ENCODE results near the gene KIAA0825.

KIAA0825 gene

GRCh38 chr5:94239266-94239665, 379.1 kb downstream of the KIAA0825 start:
- H3K36me3 Mint-ChIP-seq (ENCODE audit: low read depth) = peaks cover 5% of the 10 kb centered on the region
- peaks cover 20% of the 10 kb centered on the region for H3K9me3 Mint-ChIP-seq

DNA sequence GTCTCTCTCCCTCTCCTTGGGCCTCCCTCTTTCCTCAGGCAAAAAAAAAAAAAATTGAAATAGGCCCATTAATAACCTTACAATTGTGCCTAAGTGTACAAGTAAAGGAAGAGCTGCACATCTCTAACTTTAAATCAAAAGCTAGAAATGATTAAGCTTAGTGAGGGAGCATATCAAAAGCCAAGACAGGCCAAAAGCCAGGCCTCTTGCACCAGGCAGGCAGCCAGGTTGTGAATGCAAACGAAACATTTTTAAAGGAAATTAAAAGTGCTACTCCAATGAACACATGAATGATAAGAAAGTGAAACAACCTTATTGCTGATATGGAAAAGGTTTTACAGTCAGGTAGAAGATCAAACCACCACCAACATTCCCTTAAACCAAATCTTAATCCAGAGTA, 383.4 kb downstream of the KIAA0825 start:
- Mint-ChIP-seq H3K27me3 (ENCODE audit: low read depth, poor library complexity) (peaks cover 2% of the 10 kb centered on the region), H3K4me3 (no peak overlapping the region), H3K27ac (no peak overlapping the region), H3K9me3 (peaks cover 24% of the 10 kb centered on the region), H3K36me3 (ENCODE audit: low read depth) (peaks cover 5% of the 10 kb centered on the region), H3K4me1 (no peaks in the 10 kb centered on the region)
- DNase-seq = no peak
- TF ChIP-seq CTCF (IDR thresholded peaks at IDR 0.05) = no peak

More at GRCh38 chr5:94239266-94239665, 379.1 kb downstream of the KIAA0825 start:
- H3K4me1 Mint-ChIP-seq = no peaks in the 10 kb centered on the region
- H3K27me3 Mint-ChIP-seq (ENCODE audit: low read depth, poor library complexity) = peaks cover 7% of the 10 kb centered on the region
- TF ChIP-seq CTCF (IDR thresholded peaks at IDR 0.05) = no peak
- H3K27ac Mint-ChIP-seq = no peak overlapping the region
- DNase-seq = no peak
- H3K4me3 Mint-ChIP-seq = no peak overlapping the region

GRCh38 chr5:94228791-94229190, 389.6 kb downstream of the KIAA0825 start:
- Mint-ChIP-seq H3K27ac (no peak overlapping the region), H3K27me3 (ENCODE audit: low read depth, poor library complexity) (peaks cover 2% of the 10 kb centered on the region)
- TF ChIP-seq CTCF (IDR thresholded peaks at IDR 0.05) = no peak

DNA sequence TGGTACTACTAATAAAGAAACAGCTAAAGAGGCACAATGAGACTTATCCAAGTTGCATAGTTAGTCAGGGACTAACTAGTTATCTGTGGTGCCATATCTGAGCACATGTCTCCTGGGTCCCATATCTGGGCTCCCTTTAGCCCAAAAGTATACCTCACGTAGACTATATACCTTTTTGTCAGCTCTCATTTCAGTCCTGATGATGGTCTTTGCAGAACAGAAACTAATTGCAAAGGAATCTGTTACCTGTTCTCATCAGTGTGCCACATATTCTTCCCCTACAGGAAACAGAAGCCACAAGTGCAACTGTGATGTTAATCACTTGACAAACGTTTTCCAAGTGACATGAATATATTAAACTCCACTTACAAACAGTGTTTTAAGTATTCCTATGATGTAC, 395.2 kb downstream of the KIAA0825 start:
- peaks cover 2% of the 10 kb centered on the region for H3K9me3 Mint-ChIP-seq
- H3K36me3 Mint-ChIP-seq (ENCODE audit: low read depth) = no peaks in the 10 kb centered on the region
- H3K4me1 Mint-ChIP-seq = no peaks in the 10 kb centered on the region
- DNase-seq = no peak
- no peak overlapping the region for H3K27ac Mint-ChIP-seq
- peaks cover 2% of the 10 kb centered on the region for H3K27me3 Mint-ChIP-seq (ENCODE audit: low read depth, poor library complexity)
- TF ChIP-seq CTCF (IDR thresholded peaks at IDR 0.05) = no peak
- H3K4me3 Mint-ChIP-seq = no peak overlapping the region

More at GRCh38 chr5:94228791-94229190, 389.6 kb downstream of the KIAA0825 start:
- Mint-ChIP-seq H3K9me3 (peaks cover 7% of the 10 kb centered on the region), H3K36me3 (ENCODE audit: low read depth) (no peaks in the 10 kb centered on the region), H3K4me1 (no peaks in the 10 kb centered on the region), H3K4me3 (no peak overlapping the region)
- no peak for DNase-seq

GRCh38 chr5:94218374-94218773, 400.0 kb downstream of the KIAA0825 start:
- no peak overlapping the region for H3K27ac Mint-ChIP-seq
- H3K36me3 Mint-ChIP-seq (ENCODE audit: low read depth) = no peaks in the 10 kb centered on the region
- H3K27me3 Mint-ChIP-seq (ENCODE audit: low read depth, poor library complexity) = no peaks in the 10 kb centered on the region
- H3K4me3 Mint-ChIP-seq = no peak overlapping the region
- TF ChIP-seq CTCF (IDR thresholded peaks at IDR 0.05) = no peak
- no peaks in the 10 kb centered on the region for H3K9me3 Mint-ChIP-seq
- no peaks in the 10 kb centered on the region for H3K4me1 Mint-ChIP-seq
- no peak for DNase-seq

DNA sequence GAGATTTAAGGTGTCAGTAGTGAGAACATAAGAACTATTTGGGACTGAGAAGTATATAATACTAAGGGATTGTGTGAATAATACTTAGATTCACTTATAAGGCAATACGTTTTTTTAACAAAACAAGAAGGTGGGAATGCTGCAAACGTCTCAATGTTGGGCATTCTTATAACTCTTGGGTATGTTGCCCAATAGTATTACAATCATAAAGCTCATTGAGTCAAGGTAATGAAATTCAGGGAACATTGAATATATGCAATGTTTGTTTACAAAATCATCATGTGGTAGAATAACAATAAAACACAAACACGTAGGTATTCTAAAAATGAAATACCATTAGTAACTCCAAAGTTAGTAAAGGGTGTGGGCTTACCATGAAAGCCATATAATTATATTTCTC, 400.7 kb downstream of the KIAA0825 start:
- H3K4me3 Mint-ChIP-seq = no peak overlapping the region
- no peak for TF ChIP-seq CTCF (IDR thresholded peaks at IDR 0.05)
- no peak overlapping the region for H3K27ac Mint-ChIP-seq
- no peak for DNase-seq
- no peaks in the 10 kb centered on the region for H3K9me3 Mint-ChIP-seq
- no peaks in the 10 kb centered on the region for H3K27me3 Mint-ChIP-seq (ENCODE audit: low read depth, poor library complexity)
- H3K36me3 Mint-ChIP-seq (ENCODE audit: low read depth) = no peaks in the 10 kb centered on the region
- no peaks in the 10 kb centered on the region for H3K4me1 Mint-ChIP-seq
